Right atrium auricular region (tissue), 2 donors: ENCODE measurements around the gene C3orf49. TPM values are rescaled to one million over a fixed set of nuclear protein-coding genes. Genes with fewer than 3 reads are reported as not detected.

ENCODE experiments used
- DNase-seq: peaks from one replicate; pipeline ENCODE4 v3.0.0-alpha.2; 2019; ENCODE audit warnings: low spot score
- H3K27ac ChIP-seq, 2 donors: fragments of 200-600 bp; sonication (generic); 1 replicate in 1 of 2; 2 replicates in 1 of 2; pipeline ENCODE4 v1.5.1; 2016 to 2019
- H3K27me3 ChIP-seq, 2 donors: fragments of 200-600 bp; sonication (generic); one replicate each; pipeline versions ENCODE4 v1.5.1 to v1.6.0; 2017 to 2019
- H3K36me3 ChIP-seq: fragments of 200-600 bp; sonication (generic); one replicate; pipeline ENCODE4 v1.5.1; 2016
- H3K4me1 ChIP-seq, 2 donors: fragments of 200-600 bp; sonication (generic); one replicate each; pipeline versions ENCODE4 v1.5.1 to v1.6.0; 2017 to 2019
- H3K4me3 ChIP-seq, 2 donors: fragments of 200-600 bp; sonication (generic); 1 replicate in 1 of 2; 2 replicates in 1 of 2; pipeline ENCODE4 v1.5.1; 2017 to 2019; ENCODE audit warnings: mild to moderate bottlenecking in 1 of 2, moderate library complexity in 1 of 2
- H3K9me3 ChIP-seq, 2 donors: fragments of 200-600 bp; sonication (generic); one replicate each; pipeline ENCODE4 v1.5.1; 2019
- total RNA-seq, 2 donors: library from RNA; depleted of rRNA; stranded (reverse); fragments of >200 nt; gene quantifications; one replicate each; pipeline ENCODE4 v1.1.0, GENCODE V29; 2016
- TF ChIP-seq, protein P1 (sequence below), 2 donors: fragments of 200-600 bp; sonication (generic); IDR thresholded peaks; one replicate each; pipeline ENCODE4 v1.5.1; 2019; ENCODE audit warnings: antibody characterized with exemption in 2 of 2

The C3orf49 gene
- total RNA-seq, 2 donors from 2014 or later = not detected

DNA sequence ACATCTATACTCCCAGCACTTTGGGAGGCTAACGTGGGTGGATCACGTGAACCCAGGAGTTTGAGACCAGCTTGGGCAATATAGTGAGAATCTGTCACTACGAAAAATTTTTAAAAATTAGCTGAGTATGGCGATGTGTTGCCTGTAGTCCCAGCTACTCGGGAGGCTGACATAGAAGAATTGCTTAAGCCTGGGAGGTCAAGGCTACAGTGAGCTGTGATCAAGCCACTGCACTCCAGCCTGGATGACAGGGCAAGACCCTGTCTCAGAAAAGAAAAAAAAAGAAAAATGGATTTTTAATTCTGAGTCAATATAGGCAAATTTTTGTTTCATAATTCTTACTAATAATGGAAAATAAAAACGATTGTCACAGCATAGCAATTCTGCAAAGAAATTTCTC lies 13.3 kb downstream of the C3orf49 start:
- no peak overlapping the region for H3K4me3 ChIP-seq
- no peak overlapping the region for H3K27ac ChIP-seq
- no peak for DNase-seq
- H3K9me3 ChIP-seq = no peaks in the 10 kb centered on the region
- H3K4me1 ChIP-seq = no peaks in the 10 kb centered on the region
- H3K27me3 ChIP-seq = no peaks in the 10 kb centered on the region
- H3K36me3 ChIP-seq = peaks cover 41% of the 10 kb centered on the region
- TF ChIP-seq, protein P1, sequence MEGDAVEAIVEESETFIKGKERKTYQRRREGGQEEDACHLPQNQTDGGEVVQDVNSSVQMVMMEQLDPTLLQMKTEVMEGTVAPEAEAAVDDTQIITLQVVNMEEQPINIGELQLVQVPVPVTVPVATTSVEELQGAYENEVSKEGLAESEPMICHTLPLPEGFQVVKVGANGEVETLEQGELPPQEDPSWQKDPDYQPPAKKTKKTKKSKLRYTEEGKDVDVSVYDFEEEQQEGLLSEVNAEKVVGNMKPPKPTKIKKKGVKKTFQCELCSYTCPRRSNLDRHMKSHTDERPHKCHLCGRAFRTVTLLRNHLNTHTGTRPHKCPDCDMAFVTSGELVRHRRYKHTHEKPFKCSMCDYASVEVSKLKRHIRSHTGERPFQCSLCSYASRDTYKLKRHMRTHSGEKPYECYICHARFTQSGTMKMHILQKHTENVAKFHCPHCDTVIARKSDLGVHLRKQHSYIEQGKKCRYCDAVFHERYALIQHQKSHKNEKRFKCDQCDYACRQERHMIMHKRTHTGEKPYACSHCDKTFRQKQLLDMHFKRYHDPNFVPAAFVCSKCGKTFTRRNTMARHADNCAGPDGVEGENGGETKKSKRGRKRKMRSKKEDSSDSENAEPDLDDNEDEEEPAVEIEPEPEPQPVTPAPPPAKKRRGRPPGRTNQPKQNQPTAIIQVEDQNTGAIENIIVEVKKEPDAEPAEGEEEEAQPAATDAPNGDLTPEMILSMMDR (IDR thresholded peaks at IDR 0.05) = no peak

- H3K9me3 ChIP-seq = no peaks in the 10 kb centered on the region
- no peak for DNase-seq
- TF ChIP-seq, protein P1 (IDR thresholded peaks at IDR 0.05) = no peak
- no peaks in the 10 kb centered on the region for H3K36me3 ChIP-seq
- no peaks in the 10 kb centered on the region for H3K27me3 ChIP-seq
- H3K4me3 ChIP-seq = no peak overlapping the region
- no peak overlapping the region for H3K27ac ChIP-seq
- H3K4me1 ChIP-seq = peaks cover 0 to 9% of the 10 kb centered on the region in 2 donors
Measured at GRCh38 chr3:63841704-63842103, 22.6 kb downstream of the C3orf49 start.

DNA sequence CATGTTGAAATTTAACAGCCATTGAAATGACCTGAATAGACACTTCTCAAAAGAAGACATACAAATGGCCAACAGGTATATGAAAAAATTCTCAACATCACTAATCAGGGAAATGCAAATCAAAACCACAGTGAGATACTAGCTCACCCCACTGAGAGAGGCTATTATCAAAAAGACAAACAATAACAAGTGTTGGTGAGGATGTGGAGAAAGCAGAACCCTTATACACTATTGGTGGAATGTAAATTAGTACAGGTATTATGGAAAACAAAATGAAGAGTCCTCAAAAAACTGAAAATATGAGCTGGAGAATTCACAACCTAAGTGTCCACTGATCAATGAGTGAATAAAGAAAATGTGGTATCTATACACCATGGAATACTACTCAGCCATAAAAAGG lies 23.0 kb downstream of the C3orf49 start:
- Histone ChIP-seq H3K36me3 (no peaks in the 10 kb centered on the region), H3K27ac (no peak overlapping the region), H3K4me3 (no peak overlapping the region), H3K27me3 (no peaks in the 10 kb centered on the region), H3K4me1 (peaks cover 0 to 9% of the 10 kb centered on the region in 2 donors), H3K9me3 (no peaks in the 10 kb centered on the region)
- TF ChIP-seq, protein P1 (IDR thresholded peaks at IDR 0.05) = no peak
- no peak for DNase-seq

- Histone ChIP-seq H3K27me3 (no peaks in the 10 kb centered on the region), H3K9me3 (no peaks in the 10 kb centered on the region), H3K4me3 (no peak overlapping the region), H3K4me1 (peaks cover 0 to 9% of the 10 kb centered on the region in 2 donors), H3K27ac (no peak overlapping the region), H3K36me3 (no peaks in the 10 kb centered on the region)
- TF ChIP-seq, protein P1 (IDR thresholded peaks at IDR 0.05) = no peak
- no peak for DNase-seq
Measured at GRCh38 chr3:63845215-63845614, 26.1 kb downstream of the C3orf49 start.

- Histone ChIP-seq H3K36me3 (no peaks in the 10 kb centered on the region), H3K4me3 (no peak overlapping the region), H3K9me3 (no peaks in the 10 kb centered on the region), H3K27ac (no peak overlapping the region), H3K4me1 (peaks cover 0 to 9% of the 10 kb centered on the region in 2 donors), H3K27me3 (no peaks in the 10 kb centered on the region)
- TF ChIP-seq, protein P1 (IDR thresholded peaks at IDR 0.05) = no peak
- no peak for DNase-seq
Measured at GRCh38 chr3:63847718-63848450, 28.8 kb downstream of the C3orf49 start.

DNA sequence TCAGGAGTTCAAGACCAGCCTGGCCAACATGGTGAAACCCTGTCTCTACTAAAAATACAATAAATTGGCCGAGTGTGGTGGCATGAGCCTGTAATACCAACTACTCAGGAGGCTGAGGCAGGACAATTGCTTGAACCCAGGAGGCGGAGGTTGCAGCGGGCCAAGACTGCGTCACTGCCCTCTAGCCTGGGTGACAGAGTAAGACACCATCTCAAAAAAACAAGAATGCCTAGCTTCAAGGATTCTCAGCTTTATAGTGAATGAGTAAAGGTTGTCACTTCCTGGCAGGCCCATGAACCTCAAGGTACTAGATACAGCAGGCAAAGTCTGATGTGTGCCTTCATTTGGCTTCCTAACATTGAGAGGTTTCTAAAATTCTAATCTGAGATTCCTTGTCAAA lies 30.1 kb downstream of the C3orf49 start:
- Histone ChIP-seq H3K36me3 (no peaks in the 10 kb centered on the region), H3K27me3 (no peaks in the 10 kb centered on the region), H3K4me3 (no peak overlapping the region), H3K27ac (no peak overlapping the region), H3K9me3 (no peaks in the 10 kb centered on the region), H3K4me1 (peaks cover 0 to 9% of the 10 kb centered on the region in 2 donors)
- DNase-seq = no peak
- TF ChIP-seq, protein P1 (IDR thresholded peaks at IDR 0.05) = no peak
